GM21576 (cell line): ENCODE results near the gene MR1.
A peak's percentile ranks its signal among the peaks of the same experiment; 100 is the strongest.

ENCODE experiments used
- ATAC-seq: cut with Tn5 transposase; IDR thresholded peaks from one replicate; pipeline ENCODE4 v1.9.1; 2021; ENCODE audit warnings: mild to moderate bottlenecking, moderate library complexity; ENCODE audit not compliant: unreplicated experiment

Gene MR1

GRCh38 chr1:181090641-181091126 is 56.9 kb downstream of the MR1 start:
- ATAC-seq, result no peak

DNA sequence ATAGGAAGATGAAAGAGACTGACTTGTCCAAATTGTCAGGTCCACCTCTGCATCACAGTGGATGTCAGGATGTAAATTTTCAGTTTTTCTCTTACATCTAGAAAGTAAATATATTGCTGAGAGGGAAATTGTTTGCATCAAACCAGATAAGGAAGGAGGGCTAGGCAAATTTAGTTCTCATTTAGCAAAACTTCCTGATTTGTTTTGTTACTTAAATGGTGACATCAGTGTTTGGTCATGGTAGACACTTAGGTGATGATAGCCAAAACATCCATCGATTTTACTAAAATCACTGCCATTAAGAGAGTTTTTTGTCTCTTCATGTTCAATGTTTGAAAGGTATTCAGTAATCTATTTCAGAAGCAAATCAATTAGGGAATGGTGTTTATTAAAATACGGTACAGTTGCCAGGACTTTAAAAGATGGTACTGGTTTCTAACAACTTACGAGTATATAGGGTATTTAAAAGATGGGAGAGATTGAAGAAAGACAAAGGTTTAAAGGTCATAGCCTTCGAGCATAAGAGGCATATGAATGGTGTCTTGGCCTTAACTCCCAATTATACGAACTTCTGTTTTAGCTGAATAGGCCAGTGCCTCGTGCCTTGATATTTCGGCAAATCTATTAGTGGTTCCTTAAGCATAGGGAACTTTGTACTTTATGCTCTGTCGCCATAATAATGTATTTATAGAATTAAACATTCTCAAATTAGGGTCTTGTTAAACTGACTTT is 57.7 kb downstream of the MR1 start:
- no peak for ATAC-seq

DNA sequence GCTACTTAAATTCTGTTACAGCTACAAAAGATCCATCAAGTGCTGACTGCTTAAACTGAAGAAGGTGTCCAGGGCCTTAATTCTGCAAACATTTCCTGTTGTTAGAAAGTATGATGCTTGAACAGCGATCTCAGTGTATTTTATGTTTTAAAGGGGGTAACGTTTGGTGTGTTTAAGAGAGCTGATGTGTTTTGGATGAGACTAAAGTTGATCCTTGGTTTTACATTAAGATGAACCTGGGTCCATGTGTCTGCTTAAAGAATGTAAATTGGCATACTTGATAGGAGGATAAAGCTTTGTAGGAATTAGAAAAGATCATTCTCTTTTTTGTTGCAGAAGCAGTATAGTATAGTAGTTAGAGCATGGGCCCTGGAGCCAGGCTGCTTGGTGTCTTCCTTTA is 58.3 kb downstream of the MR1 start:
- no peak for ATAC-seq

GRCh38 chr1:181092883-181093458 is 59.2 kb downstream of the MR1 start:
- ATAC-seq, result no peak

GRCh38 chr1:181094416-181095212 is 60.8 kb downstream of the MR1 start:
- ATAC-seq, result no peak

DNA sequence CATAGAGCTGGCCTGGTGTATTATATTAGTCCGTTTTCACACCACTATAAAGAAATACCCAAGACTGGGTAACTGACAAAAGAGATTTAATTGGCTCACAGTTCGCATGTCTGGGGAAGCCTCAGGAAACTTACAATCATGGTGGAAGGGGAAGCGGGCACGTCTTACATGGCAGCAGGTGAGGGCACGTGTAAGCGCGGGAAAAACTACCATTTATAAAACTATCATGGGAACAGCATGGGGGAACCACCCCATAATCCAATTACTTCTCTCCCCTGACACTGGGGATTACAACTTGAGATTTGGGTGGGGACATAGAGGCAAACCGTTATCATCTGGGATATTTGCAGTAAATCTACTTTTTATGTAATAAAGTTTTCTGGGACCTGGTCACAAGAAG is 61.5 kb downstream of the MR1 start:
- ATAC-seq, result no peak

DNA sequence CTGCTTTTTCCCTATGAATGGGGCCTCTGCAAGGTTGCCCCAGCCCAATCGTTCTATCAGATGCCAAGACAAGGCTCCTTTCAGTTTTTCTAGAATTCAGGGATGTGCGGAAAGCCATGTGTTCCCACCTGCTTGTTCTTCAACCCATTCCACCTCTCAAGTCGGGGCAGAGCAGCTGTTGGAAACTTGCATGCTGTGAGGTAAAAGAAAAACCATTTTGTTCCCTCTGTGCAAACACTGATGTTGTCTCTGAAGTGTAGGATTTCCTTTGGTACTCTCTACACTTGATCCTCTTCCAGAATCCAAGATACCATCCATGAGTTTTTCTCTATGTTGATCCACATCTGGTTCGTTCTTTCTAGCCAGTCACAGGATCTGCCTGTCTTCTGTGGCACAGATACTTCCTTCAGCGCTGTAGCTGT is 62.0 kb downstream of the MR1 start:
- ATAC-seq, result no peak

DNA sequence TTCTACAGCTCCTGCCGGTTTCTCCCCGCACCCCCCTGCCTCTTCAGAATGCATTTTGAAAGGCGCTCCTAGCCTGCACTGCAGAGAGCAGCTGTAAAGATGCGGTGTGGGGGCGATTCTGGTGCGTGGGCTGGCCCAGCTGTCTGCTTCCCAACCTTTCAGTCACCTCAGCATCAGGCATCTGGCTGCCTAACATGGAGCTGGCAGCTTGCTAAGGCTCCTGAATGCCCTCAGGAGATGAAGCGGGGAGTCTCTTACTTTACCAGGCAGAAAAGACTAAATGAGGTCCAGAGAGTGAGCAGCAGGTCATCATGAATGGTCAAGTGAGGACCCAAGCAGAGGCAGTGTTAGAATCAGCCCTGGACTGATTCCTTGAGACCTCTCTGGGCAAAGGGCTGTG is 63.5 kb downstream of the MR1 start:
- no peak for ATAC-seq

- ATAC-seq, result peak; percentile 50
These were observed 65.6 kb downstream of the MR1 start for GRCh38 chr1:181099152-181100014.

- ATAC-seq, result no peak
These were observed 66.5 kb downstream of the MR1 start for GRCh38 chr1:181100015-181100905.

DNA sequence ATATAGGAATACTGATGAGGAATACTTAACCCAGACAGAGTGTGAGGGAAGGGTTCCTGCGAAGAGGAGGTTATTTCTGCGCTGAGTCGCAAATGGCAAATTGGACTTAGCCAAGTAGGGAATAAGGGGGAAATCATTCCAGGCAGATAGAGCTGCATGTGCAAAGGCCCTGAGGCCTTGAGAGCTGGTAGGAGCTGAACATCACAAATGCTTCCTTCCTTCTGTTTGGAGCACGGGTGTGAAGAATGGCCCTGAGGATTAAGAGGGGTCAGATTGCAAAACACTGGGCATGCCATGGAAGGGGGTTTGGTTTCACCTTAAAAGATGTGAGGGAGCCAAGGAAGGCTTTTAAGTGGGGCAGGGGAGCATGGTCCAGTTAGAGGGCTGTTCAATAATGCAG is 67.2 kb downstream of the MR1 start:
- ATAC-seq, result no peak

GRCh38 chr1:181101581-181102226 is 67.9 kb downstream of the MR1 start:
- ATAC-seq, result no peak

DNA sequence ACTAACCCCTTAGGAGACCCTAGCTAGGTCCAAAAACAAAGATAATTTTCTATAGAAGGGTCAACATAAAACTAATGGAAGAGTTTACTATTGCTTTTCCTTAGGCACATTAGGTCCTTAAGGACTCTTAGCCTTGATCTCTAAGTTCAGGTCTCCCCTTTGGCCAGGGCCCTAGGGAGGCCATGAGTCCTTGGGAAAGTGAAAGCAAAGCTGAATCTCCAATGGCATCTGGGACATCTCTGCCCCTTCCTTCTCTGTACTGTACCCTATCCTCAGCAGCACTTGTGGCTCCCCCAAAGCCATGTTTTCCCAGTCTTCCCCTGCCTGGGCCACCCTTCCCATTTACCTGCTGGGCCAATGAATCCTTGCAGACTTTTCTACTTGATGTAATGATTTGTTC is 69.1 kb downstream of the MR1 start:
- no peak for ATAC-seq

DNA sequence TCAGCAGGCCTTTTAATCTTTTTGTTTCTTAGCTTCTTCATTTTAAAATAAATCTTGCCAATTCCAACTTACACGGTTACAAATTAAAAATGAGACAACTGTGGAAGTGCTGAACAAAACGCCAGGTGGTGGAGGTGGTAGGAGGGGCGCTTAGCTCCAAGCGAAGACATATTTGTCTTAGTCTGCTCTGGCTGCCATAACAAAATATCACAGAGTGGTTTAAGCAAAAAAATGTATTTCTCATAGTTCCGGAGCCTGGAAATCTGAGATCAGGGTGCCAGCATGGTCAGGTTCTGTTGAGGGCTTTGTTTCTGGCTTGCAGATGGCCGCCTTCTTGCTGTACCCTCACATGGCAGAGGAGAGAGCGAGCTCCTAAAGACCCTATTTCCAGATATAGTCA is 69.6 kb downstream of the MR1 start:
- ATAC-seq, result no peak

DNA sequence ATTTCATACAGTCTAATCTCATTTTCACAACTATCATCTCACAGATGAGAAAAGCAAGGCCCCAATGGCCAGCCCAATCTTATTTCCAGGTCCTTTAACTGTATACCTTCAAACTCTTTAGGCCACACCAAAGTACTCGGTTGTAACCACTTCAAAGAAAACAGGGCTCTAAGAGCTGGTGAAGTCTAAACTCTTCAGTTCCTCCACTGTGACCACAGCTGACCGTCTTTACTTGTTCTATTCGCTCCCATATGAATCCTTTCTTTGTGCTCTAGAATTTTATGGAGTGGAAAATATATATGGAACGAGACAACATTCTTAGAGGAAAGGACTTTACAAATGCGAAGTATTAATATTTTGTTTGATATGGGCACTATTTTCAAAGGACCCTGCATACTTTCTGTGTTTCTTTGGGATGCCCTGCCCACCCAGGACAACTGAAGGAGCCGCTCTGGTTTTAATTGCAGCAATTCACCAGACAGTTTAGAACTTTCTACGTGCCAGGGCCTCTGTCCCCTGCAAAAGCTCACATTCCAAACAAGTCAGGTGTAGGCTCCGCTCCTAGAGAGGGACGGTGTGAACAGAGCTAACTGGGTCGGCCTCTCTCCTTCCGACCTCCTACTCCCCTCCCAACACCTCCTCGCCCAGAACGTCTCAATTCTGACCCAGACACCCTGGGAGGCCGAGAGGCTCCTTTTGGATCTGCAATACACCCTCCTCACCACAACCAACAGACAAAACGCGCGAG is 70.4 kb downstream of the MR1 start:
- ATAC-seq, result no peak

GRCh38 chr1:181104790-181105133 is 71.0 kb downstream of the MR1 start:
- ATAC-seq, result no peak

DNA sequence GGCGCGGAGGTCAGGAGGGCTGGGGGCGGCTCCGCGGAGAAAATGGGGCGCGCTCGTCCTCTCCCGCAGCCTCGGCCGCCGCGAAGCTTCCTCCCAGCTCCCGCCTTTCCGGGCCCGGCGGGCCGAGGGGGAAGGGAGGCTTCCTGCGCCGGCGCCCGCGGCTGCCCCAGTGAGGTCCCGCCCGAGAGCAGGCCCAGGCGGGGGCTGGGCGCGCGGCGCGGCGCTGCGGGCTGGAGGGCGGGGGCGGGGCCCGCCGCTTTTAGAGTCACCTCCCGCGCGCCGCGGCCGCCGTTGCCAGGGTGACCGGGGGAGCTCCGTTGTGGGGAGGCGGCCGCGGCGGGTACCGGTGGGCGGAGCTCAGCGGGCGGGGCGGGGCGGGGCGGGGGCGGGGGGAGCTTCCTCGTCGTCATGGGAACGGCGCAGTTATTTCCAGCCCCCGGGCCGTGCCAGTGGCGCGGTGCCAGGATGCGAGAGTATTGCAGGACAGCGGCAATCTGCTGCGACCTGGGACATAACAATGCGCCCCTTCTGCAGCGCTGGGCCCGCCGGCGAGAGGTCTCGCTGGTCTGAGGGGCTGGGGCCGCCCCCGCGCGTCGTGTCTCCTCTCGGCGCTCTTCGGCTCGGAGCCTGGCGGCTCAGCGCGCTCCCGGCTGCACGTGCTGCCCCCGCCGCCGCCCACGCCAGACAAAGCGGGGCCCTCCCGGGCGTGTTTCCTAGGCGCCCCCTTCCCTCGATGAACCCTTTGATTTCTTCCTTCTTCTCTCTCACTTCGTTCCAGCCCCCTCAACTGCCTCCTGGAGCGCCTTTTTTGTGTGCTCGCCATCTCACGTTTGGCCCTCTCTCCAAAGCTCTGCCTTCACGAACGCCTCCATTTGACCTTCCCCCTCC is 71.6 kb downstream of the MR1 start:
- ATAC-seq, result peak; percentile 81

DNA sequence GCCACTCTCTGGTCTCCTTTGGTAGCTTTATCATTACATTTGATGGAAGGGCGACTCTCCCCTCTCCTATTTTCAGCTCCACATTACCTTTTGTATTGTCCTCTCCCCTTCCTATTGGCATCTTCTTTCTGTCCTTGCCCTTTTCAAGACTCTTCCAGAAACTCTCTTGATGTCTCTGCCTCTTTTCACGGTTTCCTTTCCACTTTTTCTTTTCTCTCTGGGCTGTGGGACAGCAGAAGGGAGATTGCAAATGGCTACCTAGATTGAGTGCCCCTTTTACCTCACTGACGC is 72.2 kb downstream of the MR1 start:
- ATAC-seq, result no peak
